Activated effector memory CD4-positive, alpha-beta T cell treated with Interleukin-2 at 50 U/mL for 16 hours (primary cell): Measurements from ENCODE around the gene DLGAP4.

Experiments
- DNase-seq: peaks from one replicate; pipeline ENCODE4 v3.0.0-alpha.2; 2020

The DLGAP4 gene

DNA sequence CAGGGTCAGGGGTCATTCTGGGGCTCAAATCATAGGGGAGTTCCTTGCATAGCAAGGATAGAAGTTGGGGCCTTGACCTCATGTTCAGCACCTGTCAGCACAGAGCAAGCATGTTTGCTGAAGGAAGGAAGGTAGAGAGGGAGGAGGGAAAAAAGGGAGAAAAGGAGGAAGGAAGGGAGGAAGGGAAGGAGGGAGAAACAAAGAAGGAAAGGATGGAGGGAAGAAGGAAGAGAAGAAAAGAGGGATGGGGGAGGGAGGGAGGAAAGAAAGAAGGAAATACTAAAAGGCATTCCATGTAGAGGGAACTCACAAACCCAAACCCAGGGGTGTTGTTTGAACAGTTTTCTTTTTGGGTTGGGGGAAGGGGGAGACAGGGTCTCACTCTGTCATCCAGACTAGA lies 80.1 kb downstream of the DLGAP4 start:
- no peak for DNase-seq

GRCh38 chr20:36390269-36390668 lies 84.1 kb downstream of the DLGAP4 start:
- DNase-seq: no peak

DNA sequence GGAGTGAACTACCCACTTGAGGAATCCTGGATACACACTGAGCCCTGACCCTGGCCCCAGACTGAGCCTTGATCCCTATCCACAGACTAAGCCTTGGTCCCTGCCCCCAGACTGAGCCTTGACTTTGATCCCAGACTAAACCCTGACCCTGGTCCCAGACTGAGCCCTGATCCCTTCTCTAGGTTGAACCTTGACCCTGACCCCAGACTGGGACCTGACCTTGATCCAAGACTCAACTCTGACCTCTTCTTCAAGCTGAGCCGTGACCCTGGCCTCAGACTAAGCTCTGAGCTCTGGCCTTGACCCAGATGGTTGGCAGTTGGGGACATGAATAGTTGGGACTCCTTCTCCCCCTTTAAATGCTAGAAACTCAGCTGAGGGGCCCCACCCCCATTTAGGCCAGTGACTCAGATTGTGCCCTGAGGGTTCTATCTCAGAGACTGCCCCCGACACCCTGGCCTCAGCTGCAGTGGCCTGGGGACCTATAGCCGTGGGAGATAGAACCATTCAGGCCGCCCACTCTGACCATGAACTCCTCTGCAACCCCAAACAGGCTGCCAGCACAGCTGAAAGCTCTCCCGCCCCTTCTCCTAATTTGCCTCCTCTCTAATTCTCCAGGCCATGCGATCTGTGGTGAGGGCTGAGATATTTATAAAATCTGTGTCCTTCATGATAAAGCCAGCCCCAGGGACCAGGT lies 84.7 kb downstream of the DLGAP4 start:
- DNase-seq: no peak

GRCh38 chr20:36391456-36391855 lies 85.3 kb downstream of the DLGAP4 start:
- DNase-seq: no peak

DNA sequence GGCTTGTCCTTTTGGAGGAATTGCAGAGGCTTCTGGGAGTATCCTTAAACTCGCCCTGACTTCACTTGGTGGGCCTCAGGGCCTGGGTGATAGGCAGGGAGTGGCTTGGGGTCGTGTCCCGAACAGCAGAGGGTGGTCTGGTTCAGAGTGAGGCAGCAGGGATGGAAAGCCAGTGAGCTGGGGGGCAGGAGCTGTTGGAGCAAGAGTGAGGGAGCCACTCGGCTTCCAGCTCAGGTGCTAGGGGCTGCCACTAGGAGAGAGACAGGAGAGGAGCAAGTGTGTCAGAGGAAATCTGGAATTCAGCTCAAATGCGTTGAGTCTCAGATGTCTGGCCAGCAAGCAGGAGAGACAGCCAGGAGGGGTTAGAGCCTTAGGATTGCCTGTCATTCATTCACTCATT lies 85.8 kb downstream of the DLGAP4 start:
- no peak for DNase-seq

GRCh38 chr20:36392989-36393388 lies 86.8 kb downstream of the DLGAP4 start:
- no peak for DNase-seq

- DNase-seq: no peak
Observed at GRCh38 chr20:36394340-36394965, 88.3 kb downstream of the DLGAP4 start.

DNA sequence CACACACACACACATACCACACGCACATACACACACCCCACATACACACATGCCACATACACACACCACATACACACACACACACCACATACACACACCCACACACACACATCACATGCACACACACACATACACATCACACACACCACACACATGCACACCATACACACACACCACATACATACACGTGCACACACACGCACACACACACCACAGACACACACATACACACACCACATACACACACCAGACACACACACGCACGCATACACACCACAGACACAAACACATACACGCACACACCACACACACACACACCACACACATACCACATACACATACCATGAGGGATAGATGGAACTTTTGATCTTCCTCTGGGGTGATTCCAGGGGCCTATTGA lies 90.2 kb downstream of the DLGAP4 start:
- DNase-seq: no peak

DNA sequence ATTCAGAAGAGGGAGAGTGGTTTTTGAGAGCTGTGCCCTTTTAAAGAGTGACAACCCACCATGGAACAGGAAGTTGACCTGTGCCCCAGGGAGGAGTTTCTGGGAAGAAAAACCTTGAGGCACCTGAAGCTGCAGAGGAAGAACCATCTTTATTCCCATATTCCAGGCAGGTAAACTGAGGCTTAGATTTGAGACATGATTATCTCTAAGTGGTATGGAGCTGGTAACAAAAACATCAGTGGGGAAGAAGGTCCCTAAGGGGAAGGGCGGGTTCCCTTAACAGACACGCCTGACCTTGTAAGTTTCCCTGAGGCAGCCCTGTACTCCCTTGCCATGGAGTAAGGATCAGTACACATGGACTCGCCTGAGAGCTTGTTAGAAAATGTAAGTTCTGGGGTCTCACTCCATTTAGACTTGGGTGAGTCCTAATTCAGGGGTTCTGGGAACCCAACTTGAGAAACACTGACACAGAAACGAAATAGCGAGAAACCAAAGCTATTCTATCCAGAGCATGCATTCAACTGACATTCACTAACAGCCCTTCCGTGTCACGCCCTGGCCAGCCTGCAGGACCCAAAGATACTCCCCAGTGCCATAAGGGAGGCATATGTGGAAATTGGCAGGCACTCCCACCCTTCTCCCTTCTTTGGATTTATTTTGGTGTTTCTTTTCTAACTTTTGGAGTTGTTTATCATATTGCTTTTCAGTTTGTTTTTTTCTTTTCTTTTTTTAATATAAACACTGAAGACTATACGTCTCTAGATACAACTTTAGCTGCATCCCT lies 90.9 kb downstream of the DLGAP4 start:
- no peak for DNase-seq

- DNase-seq: no peak
Observed at GRCh38 chr20:36398515-36398914, 92.4 kb downstream of the DLGAP4 start.

GRCh38 chr20:36399147-36399968 lies 93.2 kb downstream of the DLGAP4 start:
- peak; percentile 4 for DNase-seq

DNA sequence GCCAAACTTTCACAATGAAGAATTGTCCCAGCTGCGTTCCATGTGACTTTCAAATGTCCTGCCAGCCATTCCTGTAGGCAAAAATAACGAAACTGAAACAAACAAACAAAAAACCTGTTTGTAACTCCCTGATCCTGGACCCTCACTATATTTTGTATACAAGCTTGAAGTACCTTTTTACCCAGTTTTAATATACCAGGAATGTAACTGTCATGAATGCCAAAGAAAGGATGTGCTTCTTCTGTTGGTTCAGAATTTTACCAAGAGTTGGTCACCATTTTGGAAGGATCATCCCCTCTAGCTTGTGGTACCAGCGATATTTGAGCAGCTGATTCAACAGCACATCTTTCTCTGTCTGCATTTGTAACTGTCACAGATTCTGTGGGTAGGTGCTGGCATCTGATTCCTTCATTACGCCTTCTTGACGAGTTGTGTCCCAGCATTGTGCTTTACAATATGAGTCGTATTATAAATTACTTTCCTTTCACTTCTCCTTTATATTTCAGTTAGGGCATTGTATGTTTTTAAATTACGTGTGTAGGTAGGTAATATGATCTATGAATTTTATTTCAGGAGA lies 93.9 kb downstream of the DLGAP4 start:
- DNase-seq: no peak

DNA sequence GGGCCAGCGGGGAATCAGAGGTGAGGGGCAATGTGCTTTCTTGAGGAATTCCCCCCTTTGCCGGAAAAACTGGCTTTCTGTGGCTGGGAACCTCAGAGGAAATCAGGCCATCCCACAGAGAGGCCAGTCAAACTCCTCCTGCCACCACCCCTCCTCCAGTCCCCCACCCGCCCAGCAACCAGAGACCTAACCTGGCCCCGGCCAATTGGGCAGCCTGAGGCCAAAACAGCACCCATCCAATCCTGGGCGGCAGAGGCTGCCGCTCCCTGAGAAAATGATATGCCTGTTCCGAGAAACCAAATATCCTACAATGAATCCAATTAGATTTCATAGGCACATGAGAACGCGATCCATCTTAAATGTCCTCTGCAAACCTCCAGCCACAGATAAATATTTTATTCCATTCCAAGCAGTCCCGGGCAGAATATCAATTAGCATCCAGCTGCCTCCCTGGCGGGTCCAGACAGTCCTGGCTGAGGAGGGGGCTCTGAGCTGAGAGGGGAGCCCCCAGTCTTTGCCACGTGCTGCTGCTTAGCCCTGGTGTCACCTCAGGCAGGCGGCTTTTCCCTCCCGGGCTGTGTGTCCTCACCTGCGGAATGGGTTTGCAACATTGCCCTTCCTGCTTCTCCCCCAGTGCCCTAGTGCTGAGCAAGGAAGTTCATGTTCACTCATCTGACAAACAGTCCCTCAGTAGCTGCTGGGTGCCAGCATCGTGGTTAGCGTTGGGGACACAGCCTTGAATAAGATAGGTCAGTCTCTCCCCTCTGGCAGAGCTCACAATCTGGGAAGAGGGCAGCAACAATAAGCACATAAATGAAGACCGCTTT lies 95.0 kb downstream of the DLGAP4 start:
- DNase-seq: no peak

- no peak for DNase-seq
Observed at GRCh38 chr20:36402708-36403107, 96.6 kb downstream of the DLGAP4 start.

DNA sequence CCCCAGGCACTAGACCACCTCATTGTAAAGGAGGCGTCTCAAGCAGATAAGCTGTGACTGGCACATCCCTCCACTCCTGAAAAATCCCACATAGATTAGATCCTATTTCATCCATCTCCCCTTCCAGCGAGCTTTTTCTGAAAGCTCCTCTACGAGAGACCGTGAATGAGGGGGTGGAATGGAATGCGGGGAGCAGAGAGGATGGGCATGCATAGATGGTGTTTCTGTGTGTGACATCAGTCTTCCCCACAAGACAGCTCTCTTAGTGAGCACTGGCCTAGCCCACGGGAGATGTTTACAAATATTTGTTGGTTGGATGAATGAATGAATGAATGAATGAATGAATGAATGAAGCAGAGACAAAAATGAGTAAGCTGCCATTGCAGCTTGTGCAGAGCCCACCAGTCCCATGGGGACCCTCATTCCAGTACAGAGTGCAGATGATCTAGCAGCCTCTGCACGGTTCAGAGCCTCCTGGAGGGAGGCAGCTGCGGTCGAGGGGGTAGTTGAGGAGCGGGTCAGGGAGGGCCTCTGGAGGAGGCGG lies 98.4 kb downstream of the DLGAP4 start:
- no peak for DNase-seq

GRCh38 chr20:36405255-36405654 lies 99.1 kb downstream of the DLGAP4 start:
- DNase-seq: no peak

DNA sequence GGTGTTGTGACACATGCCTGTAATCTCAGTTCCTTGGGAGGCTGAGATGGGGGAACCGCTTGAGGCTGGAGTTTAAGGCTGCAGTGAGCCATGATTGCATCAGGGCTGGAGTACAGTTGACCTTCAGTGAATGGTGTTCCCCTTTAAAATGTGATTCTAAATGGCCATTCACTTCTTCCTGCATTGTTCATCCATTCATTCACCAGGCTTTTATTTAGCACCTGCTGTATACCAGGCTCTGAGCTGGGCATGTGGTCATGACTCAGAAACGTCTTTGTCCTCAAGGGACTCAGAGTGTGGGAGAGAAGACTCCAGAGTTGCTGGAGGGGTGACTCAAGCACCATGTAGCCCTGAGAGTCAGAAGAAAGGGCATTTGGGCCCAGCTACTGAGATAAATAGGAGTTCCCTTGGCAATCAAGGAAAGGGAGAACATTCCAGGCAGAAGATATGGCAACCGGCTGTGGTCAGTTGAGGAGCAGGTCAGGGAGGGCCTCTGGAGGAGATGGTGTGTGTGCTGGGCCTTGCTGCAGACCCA lies 101.1 kb downstream of the DLGAP4 start:
- DNase-seq: no peak

DNA sequence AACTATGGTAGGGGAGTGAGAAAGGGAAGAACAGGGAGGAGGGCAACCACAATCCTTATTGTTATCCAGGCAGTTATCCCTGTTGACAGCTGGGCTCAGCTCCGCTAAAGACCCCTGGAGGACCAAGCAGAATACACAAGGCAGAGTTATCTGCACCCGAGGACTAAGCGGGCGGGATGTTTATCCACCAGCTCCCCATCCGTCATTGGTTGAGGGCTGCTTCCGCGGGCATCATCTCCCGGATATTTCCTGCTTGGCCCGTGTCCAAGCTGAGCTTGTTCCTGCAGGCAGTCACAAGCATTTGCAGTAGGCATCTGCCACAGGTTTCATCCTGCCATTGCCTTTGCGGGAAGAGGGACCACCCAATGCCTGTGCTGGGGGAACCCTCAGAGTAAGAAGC lies 102.1 kb downstream of the DLGAP4 start:
- DNase-seq: no peak

- DNase-seq: no peak
Observed at GRCh38 chr20:36411861-36412454, 105.8 kb downstream of the DLGAP4 start.

GRCh38 chr20:36415475-36416002 lies 109.4 kb downstream of the DLGAP4 start:
- DNase-seq: no peak

DNA sequence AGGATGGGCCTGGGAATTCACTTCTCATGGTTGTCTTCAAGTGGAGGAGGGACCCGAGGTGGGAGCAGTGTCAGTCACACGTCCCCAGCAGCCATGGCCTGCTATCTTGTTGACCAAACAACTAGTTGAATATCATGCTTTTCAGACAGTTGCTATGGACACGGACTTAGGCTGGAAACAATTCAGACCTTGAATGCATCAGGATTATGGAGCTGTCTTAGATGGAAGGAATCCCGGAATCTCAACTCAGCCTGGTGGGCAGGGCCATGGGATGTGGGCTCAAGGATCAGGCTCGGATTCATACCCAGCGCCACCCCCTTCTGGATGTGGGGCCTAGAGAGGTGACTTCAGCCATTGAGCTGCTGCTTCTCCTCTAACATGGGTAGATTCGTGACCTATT lies 112.6 kb downstream of the DLGAP4 start:
- no peak for DNase-seq
